DOHH2 (cell line): ENCODE data around the gene MBLAC1.

Source experiments
- CTCF ChIP-seq: fragments of 200-600 bp; sonication (generic); IDR thresholded peaks from one replicate; pipeline ENCODE4 v1.5.1; 2014; ENCODE audit warnings: antibody characterized with exemption, mild to moderate bottlenecking, low read depth, low read length; ENCODE audit not compliant: poor library complexity, severe bottlenecking
- EZH2phosphoT487 ChIP-seq: fragments of 200-600 bp; sonication (generic); IDR thresholded peaks from 2 replicates; pipeline ENCODE4 v1.6.1; 2017; ENCODE audit warnings: borderline replicate concordance, mild to moderate bottlenecking, antibody characterized with exemption, low read length, moderate library complexity, mixed read lengths

- no peak for TF ChIP-seq CTCF
- TF ChIP-seq EZH2phosphoT487 = no peak
These were observed 20.1 kb upstream of the MBLAC1 start for GRCh38 chr7:100106633-100107032.
